Prostate gland (tissue), 2 donors: ENCODE measurements around the gene TK1. TPM values are rescaled to one million over a fixed set of nuclear protein-coding genes. Genes with fewer than 3 reads are reported as not detected.

ENCODE experiments used
- DNase-seq: peaks from one replicate; pipeline ENCODE4 v3.0.0-alpha.2; 2019; ENCODE audit warnings: low spot score
- H3K27ac ChIP-seq, 2 donors: fragments of 200-600 bp; sonication (generic); 2 replicates each; pipeline ENCODE4 v1.5.1; 2017 to 2019
- H3K27me3 ChIP-seq: fragments of 200-600 bp; sonication (generic); replicated peaks from 2 replicates; pipeline ENCODE4 v1.5.1; 2019; ENCODE audit not compliant: insufficient read depth
- H3K36me3 ChIP-seq, 2 donors: fragments of 200-600 bp; sonication (generic); 1 replicate in 1 of 2; 2 replicates in 1 of 2; pipeline versions ENCODE4 v1.5.1 to v1.8.1; 2017 to 2019
- H3K4me1 ChIP-seq: fragments of 200-600 bp; sonication (generic); replicated peaks from 2 replicates; pipeline ENCODE4 v1.5.1; 2019
- H3K4me3 ChIP-seq, 2 donors: fragments of 200-600 bp; sonication (generic); 2 replicates each; pipeline ENCODE4 v1.5.1; 2017 to 2019
- H3K9me3 ChIP-seq: fragments of 200-600 bp; sonication (generic); 2 replicates; pipeline ENCODE4 v1.5.1; 2017
- POLR2A ChIP-seq: fragments of 450-650 bp; IDR thresholded peaks from one replicate; pipeline ENCODE4 v1.6.1; 2016; ENCODE audit warnings: antibody characterized with exemption, mild to moderate bottlenecking
- POLR2AphosphoS5 ChIP-seq: sonication (generic); formaldehyde crosslinking; IDR thresholded peaks from one replicate; pipeline ENCODE4 v1.6.1; 2017; ENCODE audit warnings: antibody characterized with exemption
- WGBS: methylation state at CpG from one replicate; pipeline ENCODE4 v1.1.5; 2018; 5-methylcytosine and 5-hydroxymethylcytosine counted together
- intact Hi-C: fragments of 100-400 bp; cut with DNase I; formaldehyde crosslinking; loops from one replicate; pipeline ENCODE4 v1.14.2; 2022
- total RNA-seq, 2 donors: library from RNA; depleted of rRNA; stranded (reverse); fragments of >200 nt; gene quantifications; one replicate each; pipeline ENCODE4 v1.1.0, GENCODE V29; 2016
- TF ChIP-seq, protein P1 (sequence below), 4 experiments: fragments of 200-600 bp in 2 of 4; fragments of 450-650 bp in 2 of 4; sonication (generic) in 2 of 4; IDR thresholded peaks; 1 replicate in 3 of 4; 2 replicates in 1 of 4; pipeline ENCODE4 v1.5.1; 2016 to 2019; ENCODE audit warnings: antibody characterized with exemption in 4 of 4, mild to moderate bottlenecking in 2 of 4, moderate library complexity in 2 of 4

The TK1 gene
- total RNA-seq, 2 donors from 2014 or later: 10.8 to 11.2 TPM

DNA sequence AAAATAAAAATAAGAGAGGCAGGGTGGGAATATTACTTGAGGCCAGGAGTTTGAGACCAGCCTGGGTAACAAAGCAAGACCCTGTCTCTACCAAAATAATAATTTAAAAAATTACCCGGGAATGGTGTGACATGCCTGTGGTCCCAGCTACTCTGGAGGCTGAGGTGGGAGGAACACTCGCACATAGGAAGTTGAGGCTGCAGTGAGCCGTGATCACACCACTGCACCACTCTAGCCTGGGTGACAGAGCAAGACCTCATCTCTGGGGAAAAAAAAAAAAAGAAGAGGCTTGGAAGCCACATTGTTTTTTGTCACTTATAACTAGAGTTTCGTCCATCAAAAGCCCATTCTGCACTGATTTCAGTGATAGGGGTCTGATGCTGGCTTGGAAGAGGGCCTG, 41.3 kb upstream of the TK1 start:
- intact Hi-C loops: no loop called here
- TF ChIP-seq POLR2AphosphoS5: no peak
- no peak for TF ChIP-seq POLR2A
- TF ChIP-seq, protein P1, sequence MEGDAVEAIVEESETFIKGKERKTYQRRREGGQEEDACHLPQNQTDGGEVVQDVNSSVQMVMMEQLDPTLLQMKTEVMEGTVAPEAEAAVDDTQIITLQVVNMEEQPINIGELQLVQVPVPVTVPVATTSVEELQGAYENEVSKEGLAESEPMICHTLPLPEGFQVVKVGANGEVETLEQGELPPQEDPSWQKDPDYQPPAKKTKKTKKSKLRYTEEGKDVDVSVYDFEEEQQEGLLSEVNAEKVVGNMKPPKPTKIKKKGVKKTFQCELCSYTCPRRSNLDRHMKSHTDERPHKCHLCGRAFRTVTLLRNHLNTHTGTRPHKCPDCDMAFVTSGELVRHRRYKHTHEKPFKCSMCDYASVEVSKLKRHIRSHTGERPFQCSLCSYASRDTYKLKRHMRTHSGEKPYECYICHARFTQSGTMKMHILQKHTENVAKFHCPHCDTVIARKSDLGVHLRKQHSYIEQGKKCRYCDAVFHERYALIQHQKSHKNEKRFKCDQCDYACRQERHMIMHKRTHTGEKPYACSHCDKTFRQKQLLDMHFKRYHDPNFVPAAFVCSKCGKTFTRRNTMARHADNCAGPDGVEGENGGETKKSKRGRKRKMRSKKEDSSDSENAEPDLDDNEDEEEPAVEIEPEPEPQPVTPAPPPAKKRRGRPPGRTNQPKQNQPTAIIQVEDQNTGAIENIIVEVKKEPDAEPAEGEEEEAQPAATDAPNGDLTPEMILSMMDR (IDR thresholded peaks at IDR 0.05): no peak
- H3K36me3 ChIP-seq: no peaks in the 10 kb centered on the region
- no peaks in the 10 kb centered on the region for H3K27me3 ChIP-seq
- 80% methylated on average over 4 of the region's 4 CpGs for WGBS
- H3K9me3 ChIP-seq: no peaks in the 10 kb centered on the region
- H3K4me3 ChIP-seq: no peak overlapping the region
- no peak for DNase-seq
- no peaks in the 10 kb centered on the region for H3K4me1 ChIP-seq
- H3K27ac ChIP-seq: no peak overlapping the region

DNA sequence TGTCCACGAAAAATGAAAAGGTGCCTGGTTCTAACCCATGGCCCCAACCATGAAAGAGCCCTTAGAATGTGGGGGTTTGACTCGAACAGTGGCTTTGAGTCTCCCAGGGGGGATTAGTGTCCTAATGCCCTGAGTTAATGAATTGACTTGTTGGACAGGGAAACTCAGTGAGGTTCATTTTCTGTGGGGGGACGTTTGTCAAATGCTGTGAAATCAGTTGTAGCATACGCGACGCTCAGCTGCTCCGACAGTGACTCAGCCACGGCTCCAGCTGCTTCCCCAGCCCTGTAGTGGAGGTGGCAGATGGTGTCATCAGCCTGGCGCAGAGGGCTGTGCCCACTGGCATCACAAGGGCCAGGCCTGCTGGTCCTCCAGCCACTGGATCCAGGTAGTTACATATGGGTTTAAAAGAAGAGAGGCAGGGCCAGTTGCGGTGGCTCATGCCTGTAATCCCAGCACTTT, 40.6 kb upstream of the TK1 start:
- Histone ChIP-seq H3K36me3 (no peaks in the 10 kb centered on the region), H3K4me1 (no peaks in the 10 kb centered on the region), H3K9me3 (no peaks in the 10 kb centered on the region), H3K4me3 (no peak overlapping the region), H3K27me3 (no peaks in the 10 kb centered on the region), H3K27ac (no peak overlapping the region)
- DNase-seq: no peak
- intact Hi-C loops: no loop called here
- TF ChIP-seq, protein P1 (IDR thresholded peaks at IDR 0.05): no peak
- TF ChIP-seq POLR2AphosphoS5 (no peak), POLR2A (no peak)
- 83% methylated on average over 5 of the region's 10 CpGs for WGBS

DNA sequence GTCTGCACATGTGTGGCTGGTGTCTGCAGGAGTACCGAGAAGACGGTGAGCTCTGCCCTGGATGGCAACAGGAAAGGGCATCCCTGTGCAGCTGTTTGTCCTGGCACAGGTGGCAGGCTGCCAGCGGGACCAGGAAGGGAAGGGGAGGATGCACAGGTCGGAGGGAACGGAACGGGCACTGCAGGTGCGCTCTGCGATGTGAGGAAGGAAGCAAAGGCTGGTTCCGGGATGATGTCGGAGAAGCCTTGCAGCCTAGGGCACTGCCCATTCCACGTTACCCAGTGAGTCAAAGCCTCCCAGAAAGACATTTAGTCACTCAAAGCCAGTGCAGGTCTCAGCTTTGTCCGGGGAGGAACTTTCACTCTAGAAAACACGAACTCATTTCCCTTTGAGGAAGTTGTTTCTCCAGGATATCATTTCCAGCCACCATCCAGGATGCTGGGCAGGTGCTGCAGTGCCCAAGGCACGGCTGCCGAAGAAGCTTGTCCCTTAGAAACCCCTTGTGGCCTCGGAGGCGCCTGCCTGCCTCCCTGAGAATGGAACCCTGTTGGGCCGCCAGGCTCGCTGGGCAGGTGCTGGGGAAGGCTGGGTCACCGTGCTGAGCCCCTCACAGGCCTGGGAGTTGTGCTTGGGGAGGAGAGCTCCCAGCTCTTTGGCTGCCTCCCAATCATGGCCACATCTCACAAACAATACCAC, 40.1 kb upstream of the TK1 start:
- no peaks in the 10 kb centered on the region for H3K4me1 ChIP-seq
- no peak overlapping the region for H3K4me3 ChIP-seq
- H3K27me3 ChIP-seq: no peaks in the 10 kb centered on the region
- H3K36me3 ChIP-seq: no peaks in the 10 kb centered on the region
- H3K9me3 ChIP-seq: no peaks in the 10 kb centered on the region
- WGBS: 66% methylated on average over 17 of the region's 20 CpGs
- TF ChIP-seq POLR2AphosphoS5 (no peak), POLR2A (no peak)
- TF ChIP-seq, protein P1 (IDR thresholded peaks at IDR 0.05): no peak
- H3K27ac ChIP-seq: no peak overlapping the region
- no peak for DNase-seq
- intact Hi-C loops: no loop called here

DNA sequence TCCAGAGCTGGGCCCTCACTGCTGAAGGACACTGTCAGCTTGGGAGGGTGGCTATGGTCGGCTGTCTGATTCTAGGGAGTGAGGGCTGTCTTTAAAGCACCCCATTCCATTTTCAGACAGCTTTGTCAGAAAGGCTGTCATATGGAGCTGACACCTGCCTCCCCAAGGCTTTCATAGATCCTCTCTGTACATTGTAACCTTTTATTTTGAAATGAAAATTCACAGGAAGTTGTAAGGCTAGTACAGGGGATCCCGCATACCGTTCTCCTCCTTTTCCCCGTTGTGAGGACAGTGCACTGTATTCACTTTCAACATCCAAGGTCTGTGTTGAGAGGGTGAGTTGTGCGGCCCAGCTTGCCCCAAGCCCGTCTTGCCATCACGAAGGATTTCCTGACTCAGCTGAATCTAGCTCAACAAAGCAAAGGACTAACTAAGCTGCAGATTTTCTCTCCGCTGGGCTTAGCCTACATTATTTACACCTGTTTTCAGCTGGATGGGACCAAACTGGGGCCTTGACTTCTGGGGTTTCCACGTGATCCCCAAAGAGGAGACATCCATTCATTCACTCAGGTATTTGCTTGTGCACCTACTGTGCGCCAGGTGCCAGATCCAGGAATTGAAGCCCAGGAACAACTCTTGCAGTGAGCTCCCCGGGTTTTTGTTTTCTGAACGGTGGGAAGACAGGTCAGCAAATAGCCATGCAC, 39.4 kb upstream of the TK1 start:
- Histone ChIP-seq H3K9me3 (no peaks in the 10 kb centered on the region), H3K4me1 (no peaks in the 10 kb centered on the region), H3K27ac (no peak overlapping the region), H3K36me3 (no peaks in the 10 kb centered on the region), H3K27me3 (no peaks in the 10 kb centered on the region), H3K4me3 (no peak overlapping the region)
- DNase-seq: no peak
- intact Hi-C loops: no loop called here
- whole genome bisulfite sequencing: 70% methylated on average over 12 of the region's 12 CpGs
- TF ChIP-seq POLR2A: no peak
- no peak for TF ChIP-seq POLR2AphosphoS5
- TF ChIP-seq, protein P1 (IDR thresholded peaks at IDR 0.05): no peak
